ENCODE results near the gene MPV17L2.

Gene MPV17L2

DNA sequence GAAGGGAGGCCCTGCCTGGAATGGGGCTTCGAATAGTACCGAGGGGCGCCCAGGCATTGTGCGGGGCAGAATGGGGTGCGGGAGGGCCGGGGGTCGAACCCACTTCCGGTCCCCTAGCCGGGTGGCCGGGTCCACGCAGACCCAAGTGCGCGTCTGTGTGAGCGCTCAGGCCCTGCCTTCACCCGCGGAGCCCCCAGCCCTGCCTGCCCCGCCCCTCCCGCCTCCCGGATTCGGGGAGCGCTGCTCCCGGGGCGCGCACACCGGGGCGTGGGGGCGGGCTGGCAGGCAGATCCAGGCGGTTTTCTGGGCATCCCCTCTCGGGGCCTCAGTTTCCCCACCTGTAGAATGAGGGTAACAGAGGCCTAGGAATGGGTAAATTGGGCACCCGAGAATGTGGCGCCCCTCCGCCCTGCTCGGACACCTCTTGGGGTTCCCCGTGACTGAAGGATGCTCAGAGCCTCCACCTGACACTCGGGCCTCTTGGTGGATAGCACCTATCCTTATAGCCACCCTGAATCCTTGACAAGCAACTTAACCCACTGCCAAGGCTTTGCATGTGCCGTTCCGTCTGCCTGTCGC, 39.4 kb upstream of the MPV17L2 start:
- no peaks in the 10 kb centered on the region for H3K4me1 ChIP-seq (ENCODE audit: control insufficient read depth, low read depth, low read length)
- H3K9ac ChIP-seq (ENCODE audit: low read length) = peak overlapping the region; percentile 90
- H3K4me2 ChIP-seq (ENCODE audit: low read length) = peak overlapping the region; percentile 79
- H4K5ac ChIP-seq (ENCODE audit: low read length) = no peak overlapping the region
- peak overlapping the region; percentile 66 for H3K23ac ChIP-seq (ENCODE audit: low read length)
- H4K8ac ChIP-seq (ENCODE audit: low read depth, low read length) = peak overlapping the region; percentile 95
- WGBS (ENCODE audit: extremely low coverage, insufficient coverage, low lambda C conversion rate) = no CpG with 5 or more reads among the region's 38 CpGs
- no peak for DNase-seq
- no peaks in the 10 kb centered on the region for H3K27me3 ChIP-seq (ENCODE audit: insufficient read depth, low read length, poor library complexity)
- H3K4ac ChIP-seq (ENCODE audit: low read depth, low read length) = peak overlapping the region; percentile 79
- peaks cover 2% of the 10 kb centered on the region for H3K79me2 ChIP-seq (ENCODE audit: control insufficient read depth, insufficient read depth, low read length)
- no peak overlapping the region for H2AK5ac ChIP-seq (ENCODE audit: low read length)
- H3K79me1 ChIP-seq (ENCODE audit: low read length) = peaks cover 7% of the 10 kb centered on the region
- H2BK120ac ChIP-seq (ENCODE audit: low read depth, low read length) = no peak overlapping the region
- no peak overlapping the region for H2BK5ac ChIP-seq (ENCODE audit: low read length)
- peak overlapping the region; percentile 70 for H3K4me3 ChIP-seq (ENCODE audit: low read length)
- peak overlapping the region; percentile 90 for H3K56ac ChIP-seq (ENCODE audit: low read length)
- peak overlapping the region; percentile 68 for H3K18ac ChIP-seq (ENCODE audit: low read length)
- H3K27ac ChIP-seq (ENCODE audit: low read depth, low read length) = no peak overlapping the region
- H2BK15ac ChIP-seq (replicated peaks; ENCODE audit: low read depth) = no peak overlapping the region
- no peaks in the 10 kb centered on the region for H3K36me3 ChIP-seq (ENCODE audit: control insufficient read depth, insufficient read depth, low read length)

DNA sequence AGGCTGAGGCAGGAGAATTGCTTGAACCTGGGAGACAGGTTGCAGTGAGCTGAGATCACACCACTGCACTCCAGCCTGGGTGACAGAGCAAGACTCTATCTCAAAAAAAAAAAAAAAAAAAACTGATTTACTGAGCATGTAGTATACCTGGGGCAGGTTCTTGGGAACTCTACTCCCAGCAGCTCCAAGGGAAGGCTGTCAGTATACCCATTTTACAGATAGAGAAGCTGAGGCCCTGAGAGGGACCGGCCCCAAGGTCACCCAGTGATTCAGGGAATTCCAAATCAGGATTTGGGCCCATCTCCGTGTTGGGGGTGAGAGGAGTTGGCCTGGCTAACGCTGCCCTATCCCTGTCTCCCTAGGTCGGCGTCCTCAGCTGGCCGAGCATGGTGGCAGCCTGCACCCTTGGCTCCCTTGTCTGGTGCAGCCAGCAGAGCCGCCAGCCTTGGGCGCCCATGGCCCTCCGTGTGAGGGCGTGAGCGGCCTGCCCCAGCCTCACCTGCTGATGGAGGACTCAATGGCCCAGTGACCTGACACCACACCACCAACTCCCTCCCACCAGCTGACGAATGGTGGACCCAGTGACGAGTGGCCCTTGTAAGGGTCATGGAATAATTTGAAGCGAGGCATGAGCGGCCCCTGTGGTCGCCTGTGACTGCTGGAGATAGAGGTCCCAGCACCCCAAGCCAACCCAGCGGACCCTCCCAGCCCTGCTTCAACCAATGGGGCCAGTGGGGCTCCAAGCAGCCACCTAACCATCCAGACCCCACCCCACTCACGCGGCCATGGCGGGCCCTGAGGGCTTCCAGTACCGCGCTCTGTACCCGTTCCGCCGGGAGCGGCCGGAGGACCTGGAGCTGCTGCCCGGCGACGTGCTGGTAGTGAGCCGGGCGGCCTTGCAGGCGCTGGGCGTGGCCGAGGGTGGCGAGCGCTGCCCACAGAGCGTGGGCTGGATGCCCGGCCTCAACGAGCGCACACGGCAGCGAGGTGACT, 37.6 kb upstream of the MPV17L2 start:
- H3K56ac ChIP-seq (ENCODE audit: low read length) = no peak overlapping the region
- DNase-seq = no peak
- no peak overlapping the region for H4K5ac ChIP-seq (ENCODE audit: low read length)
- H4K8ac ChIP-seq (ENCODE audit: low read depth, low read length) = no peak overlapping the region
- peaks cover 2% of the 10 kb centered on the region for H3K79me2 ChIP-seq (ENCODE audit: control insufficient read depth, insufficient read depth, low read length)
- no peak overlapping the region for H2BK5ac ChIP-seq (ENCODE audit: low read length)
- no peak overlapping the region for H3K18ac ChIP-seq (ENCODE audit: low read length)
- H3K36me3 ChIP-seq (ENCODE audit: control insufficient read depth, insufficient read depth, low read length) = no peaks in the 10 kb centered on the region
- H3K4ac ChIP-seq (ENCODE audit: low read depth, low read length) = no peak overlapping the region
- no peak overlapping the region for H3K4me3 ChIP-seq (ENCODE audit: low read length)
- H3K9ac ChIP-seq (ENCODE audit: low read length) = no peak overlapping the region
- H3K23ac ChIP-seq (ENCODE audit: low read length) = no peak overlapping the region
- H3K27me3 ChIP-seq (ENCODE audit: insufficient read depth, low read length, poor library complexity) = no peaks in the 10 kb centered on the region
- H2BK15ac ChIP-seq (replicated peaks; ENCODE audit: low read depth) = no peak overlapping the region
- no peak overlapping the region for H2AK5ac ChIP-seq (ENCODE audit: low read length)
- peaks cover 7% of the 10 kb centered on the region for H3K79me1 ChIP-seq (ENCODE audit: low read length)
- no CpG with 5 or more reads among the region's 43 CpGs for WGBS (ENCODE audit: extremely low coverage, insufficient coverage, low lambda C conversion rate)
- H3K4me2 ChIP-seq (ENCODE audit: low read length) = no peak overlapping the region
- H3K4me1 ChIP-seq (ENCODE audit: control insufficient read depth, low read depth, low read length) = no peaks in the 10 kb centered on the region
- H2BK120ac ChIP-seq (ENCODE audit: low read depth, low read length) = no peak overlapping the region
- no peak overlapping the region for H3K27ac ChIP-seq (ENCODE audit: low read depth, low read length)

DNA sequence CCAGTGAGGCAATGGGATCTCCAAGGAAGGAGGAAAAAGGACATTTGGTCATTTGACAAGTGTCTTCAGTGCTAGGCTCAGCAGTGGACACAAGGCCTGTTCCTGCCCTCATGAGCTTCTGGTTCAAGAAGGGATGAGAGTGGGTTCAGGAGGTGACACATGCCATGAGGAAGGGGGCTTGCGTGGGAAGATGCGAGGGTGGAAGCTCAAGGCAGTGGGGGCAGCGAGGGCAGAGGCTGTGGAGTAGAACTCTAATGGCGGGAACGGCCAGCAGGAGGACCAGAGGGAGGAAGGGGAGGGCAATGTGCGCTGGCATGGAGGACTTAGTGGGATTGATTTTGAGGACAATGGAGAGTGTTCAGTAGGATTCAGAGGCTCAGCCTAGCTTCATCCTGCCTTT, 36.8 kb upstream of the MPV17L2 start:
- no CpG with 5 or more reads among the region's 6 CpGs for WGBS (ENCODE audit: extremely low coverage, insufficient coverage, low lambda C conversion rate)
- peaks cover 2% of the 10 kb centered on the region for H3K79me2 ChIP-seq (ENCODE audit: control insufficient read depth, insufficient read depth, low read length)

DNA sequence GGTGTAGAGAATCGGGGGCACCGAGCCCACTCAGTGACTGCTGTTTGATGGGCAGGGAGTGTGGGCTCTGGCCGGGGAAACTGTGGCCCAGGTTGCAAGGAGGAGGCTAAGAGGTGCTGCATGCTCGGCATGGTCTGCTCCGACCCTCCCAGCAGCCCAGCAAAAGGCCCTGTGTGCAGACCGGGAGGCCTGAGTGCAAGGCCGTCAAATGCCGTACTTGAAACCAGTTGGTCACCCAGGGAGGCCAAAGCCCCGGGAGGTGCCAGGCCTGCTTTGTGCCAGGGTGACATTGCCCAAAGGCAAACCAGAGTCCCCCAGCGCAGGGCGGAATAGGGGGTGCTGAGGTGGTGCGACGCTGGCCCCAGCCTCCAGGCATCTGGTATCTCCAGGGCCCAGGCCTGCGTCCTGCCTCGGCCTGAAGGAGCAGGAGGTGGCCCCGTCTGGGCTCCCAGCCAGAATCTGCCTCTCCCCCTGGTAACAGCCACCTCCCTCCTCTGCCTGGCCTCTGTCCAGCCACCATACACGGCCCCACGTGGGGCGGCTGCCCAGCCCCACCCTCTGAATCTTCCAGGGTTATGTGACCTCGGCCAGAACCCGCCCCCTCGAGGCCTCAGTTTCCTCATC, 36.1 kb upstream of the MPV17L2 start:
- H3K9ac ChIP-seq (ENCODE audit: low read length) = no peak overlapping the region
- no peak overlapping the region for H3K4me3 ChIP-seq (ENCODE audit: low read length)
- no peaks in the 10 kb centered on the region for H3K36me3 ChIP-seq (ENCODE audit: control insufficient read depth, insufficient read depth, low read length)
- no peak overlapping the region for H4K8ac ChIP-seq (ENCODE audit: low read depth, low read length)
- no peak overlapping the region for H3K4ac ChIP-seq (ENCODE audit: low read depth, low read length)
- H3K56ac ChIP-seq (ENCODE audit: low read length) = no peak overlapping the region
- H3K79me2 ChIP-seq (ENCODE audit: control insufficient read depth, insufficient read depth, low read length) = peaks cover 2% of the 10 kb centered on the region
- no peak for DNase-seq
- H3K18ac ChIP-seq (ENCODE audit: low read length) = no peak overlapping the region
- no peak overlapping the region for H2BK5ac ChIP-seq (ENCODE audit: low read length)
- no peak overlapping the region for H2BK120ac ChIP-seq (ENCODE audit: low read depth, low read length)
- no peak overlapping the region for H2AK5ac ChIP-seq (ENCODE audit: low read length)
- no peak overlapping the region for H3K4me2 ChIP-seq (ENCODE audit: low read length)
- no peak overlapping the region for H3K27ac ChIP-seq (ENCODE audit: low read depth, low read length)
- no peak overlapping the region for H4K5ac ChIP-seq (ENCODE audit: low read length)
- H2BK15ac ChIP-seq (replicated peaks; ENCODE audit: low read depth) = no peak overlapping the region
- no peak overlapping the region for H3K23ac ChIP-seq (ENCODE audit: low read length)
- no peaks in the 10 kb centered on the region for H3K4me1 ChIP-seq (ENCODE audit: control insufficient read depth, low read depth, low read length)
- WGBS (ENCODE audit: extremely low coverage, insufficient coverage, low lambda C conversion rate) = no CpG with 5 or more reads among the region's 22 CpGs
- peaks cover 7% of the 10 kb centered on the region for H3K79me1 ChIP-seq (ENCODE audit: low read length)
- no peaks in the 10 kb centered on the region for H3K27me3 ChIP-seq (ENCODE audit: insufficient read depth, low read length, poor library complexity)

More for the DNA sequence above, 36.8 kb upstream of the MPV17L2 start:
- no peak overlapping the region for H3K9ac ChIP-seq (ENCODE audit: low read length)
- no peak overlapping the region for H2AK5ac ChIP-seq (ENCODE audit: low read length)
- no peak overlapping the region for H3K27ac ChIP-seq (ENCODE audit: low read depth, low read length)
- no peak overlapping the region for H3K56ac ChIP-seq (ENCODE audit: low read length)
- no peak for DNase-seq
- no peaks in the 10 kb centered on the region for H3K4me1 ChIP-seq (ENCODE audit: control insufficient read depth, low read depth, low read length)
- no peak overlapping the region for H3K4ac ChIP-seq (ENCODE audit: low read depth, low read length)
- no peak overlapping the region for H3K4me2 ChIP-seq (ENCODE audit: low read length)
- H2BK120ac ChIP-seq (ENCODE audit: low read depth, low read length) = no peak overlapping the region
- no peak overlapping the region for H4K8ac ChIP-seq (ENCODE audit: low read depth, low read length)
- no peak overlapping the region for H3K23ac ChIP-seq (ENCODE audit: low read length)
- no peak overlapping the region for H3K4me3 ChIP-seq (ENCODE audit: low read length)
- H2BK15ac ChIP-seq (replicated peaks; ENCODE audit: low read depth) = no peak overlapping the region
- H3K36me3 ChIP-seq (ENCODE audit: control insufficient read depth, insufficient read depth, low read length) = no peaks in the 10 kb centered on the region
- no peak overlapping the region for H2BK5ac ChIP-seq (ENCODE audit: low read length)
- H3K18ac ChIP-seq (ENCODE audit: low read length) = no peak overlapping the region
- H3K79me1 ChIP-seq (ENCODE audit: low read length) = peaks cover 7% of the 10 kb centered on the region
- no peak overlapping the region for H4K5ac ChIP-seq (ENCODE audit: low read length)
- H3K27me3 ChIP-seq (ENCODE audit: insufficient read depth, low read length, poor library complexity) = no peaks in the 10 kb centered on the region

DNA sequence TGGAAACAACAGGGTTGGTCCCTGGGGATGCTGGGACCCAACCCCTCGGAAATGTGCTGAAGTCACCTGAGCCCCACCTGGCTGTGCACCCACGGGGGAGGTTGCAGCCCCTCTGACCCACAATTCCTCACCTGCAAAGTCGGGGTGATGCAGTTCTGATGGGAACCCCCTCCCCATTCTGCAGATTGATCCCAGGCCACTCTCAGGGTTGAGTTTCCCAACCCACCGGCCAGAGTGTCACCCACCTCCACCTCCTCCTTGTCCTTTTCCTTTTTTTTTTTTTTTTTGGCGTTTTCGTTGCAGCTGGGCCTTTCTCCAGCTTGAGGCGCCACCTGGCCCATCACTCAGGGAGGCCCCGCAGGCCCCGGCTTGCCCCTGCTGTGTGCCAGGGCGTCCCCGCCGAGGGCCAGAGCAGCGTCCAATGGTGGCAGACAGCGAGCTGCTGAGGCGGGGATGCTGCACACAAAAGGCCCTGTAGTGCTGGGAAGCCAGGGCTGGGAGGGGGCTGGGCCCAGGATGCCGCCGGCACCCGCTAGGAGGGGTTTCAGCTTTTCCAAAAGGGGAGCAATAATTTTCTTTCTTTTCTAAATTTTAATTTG, 35.5 kb upstream of the MPV17L2 start:
- Histone ChIP-seq H3K4me3 (ENCODE audit: low read length) (no peak overlapping the region), H2BK120ac (ENCODE audit: low read depth, low read length) (no peak overlapping the region), H4K5ac (ENCODE audit: low read length) (no peak overlapping the region), H3K4me1 (ENCODE audit: control insufficient read depth, low read depth, low read length) (no peaks in the 10 kb centered on the region), H4K8ac (ENCODE audit: low read depth, low read length) (no peak overlapping the region), H2BK15ac (replicated peaks; ENCODE audit: low read depth) (no peak overlapping the region), H2BK5ac (ENCODE audit: low read length) (no peak overlapping the region), H3K9ac (ENCODE audit: low read length) (no peak overlapping the region), H3K36me3 (ENCODE audit: control insufficient read depth, insufficient read depth, low read length) (no peaks in the 10 kb centered on the region), H3K79me2 (ENCODE audit: control insufficient read depth, insufficient read depth, low read length) (peaks cover 2% of the 10 kb centered on the region), H3K18ac (ENCODE audit: low read length) (no peak overlapping the region), H3K4ac (ENCODE audit: low read depth, low read length) (no peak overlapping the region), H3K27ac (ENCODE audit: low read depth, low read length) (no peak overlapping the region), H3K23ac (ENCODE audit: low read length) (no peak overlapping the region), H2AK5ac (ENCODE audit: low read length) (no peak overlapping the region), H3K79me1 (ENCODE audit: low read length) (peaks cover 7% of the 10 kb centered on the region), H3K56ac (ENCODE audit: low read length) (no peak overlapping the region), H3K4me2 (ENCODE audit: low read length) (no peak overlapping the region), H3K27me3 (ENCODE audit: insufficient read depth, low read length, poor library complexity) (no peaks in the 10 kb centered on the region)
- no peak for DNase-seq
- no CpG with 5 or more reads among the region's 18 CpGs for WGBS (ENCODE audit: extremely low coverage, insufficient coverage, low lambda C conversion rate)

Data from mesendoderm (in vitro differentiated cells).